GM21526 (cell line): Measurements from ENCODE around the gene SIMC1.
"Not testable (repeated sequence)": the region's sequence is repeated elsewhere in the genome, so short reads cannot be mapped to it uniquely, and the experiment has no call there.

Experiments used
- ATAC-seq: cut with Tn5 transposase; IDR thresholded peaks from one replicate; pipeline ENCODE4 v1.9.1; 2021; ENCODE audit warnings: moderate library complexity; ENCODE audit not compliant: unreplicated experiment, low FRiP score

The SIMC1 gene

DNA sequence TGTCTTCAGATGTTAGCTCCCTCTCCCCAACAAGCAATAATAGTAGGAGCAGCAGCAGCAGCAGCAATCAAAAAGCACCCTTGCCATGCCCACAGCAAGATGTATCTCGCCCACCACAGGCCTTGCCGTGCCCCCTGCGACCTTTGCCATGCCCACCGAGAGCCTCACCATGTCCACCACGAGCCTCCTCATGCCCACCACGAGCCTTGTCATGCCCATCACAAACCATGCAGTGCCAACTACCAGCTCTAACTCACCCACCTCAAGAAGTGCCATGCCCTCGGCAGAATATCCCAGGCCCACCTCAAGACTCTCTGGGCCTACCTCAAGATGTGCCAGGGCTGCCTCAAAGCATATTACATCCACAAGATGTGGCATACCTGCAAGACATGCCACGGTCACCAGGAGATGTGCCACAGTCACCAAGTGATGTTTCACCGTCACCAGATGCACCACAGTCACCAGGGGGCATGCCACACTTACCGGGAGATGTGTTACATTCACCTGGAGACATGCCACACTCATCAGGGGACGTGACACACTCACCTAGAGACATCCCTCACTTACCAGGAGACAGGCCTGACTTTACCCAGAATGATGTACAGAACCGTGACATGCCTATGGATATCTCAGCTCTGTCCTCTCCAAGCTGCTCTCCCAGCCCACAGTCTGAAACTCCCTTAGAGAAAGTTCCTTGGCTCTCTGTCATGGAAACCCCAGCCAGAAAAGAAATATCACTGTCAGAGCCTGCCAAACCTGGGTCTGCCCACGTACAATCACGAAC, 52.0 kb downstream of the SIMC1 start:
- not testable (repeated sequence) for ATAC-seq

DNA sequence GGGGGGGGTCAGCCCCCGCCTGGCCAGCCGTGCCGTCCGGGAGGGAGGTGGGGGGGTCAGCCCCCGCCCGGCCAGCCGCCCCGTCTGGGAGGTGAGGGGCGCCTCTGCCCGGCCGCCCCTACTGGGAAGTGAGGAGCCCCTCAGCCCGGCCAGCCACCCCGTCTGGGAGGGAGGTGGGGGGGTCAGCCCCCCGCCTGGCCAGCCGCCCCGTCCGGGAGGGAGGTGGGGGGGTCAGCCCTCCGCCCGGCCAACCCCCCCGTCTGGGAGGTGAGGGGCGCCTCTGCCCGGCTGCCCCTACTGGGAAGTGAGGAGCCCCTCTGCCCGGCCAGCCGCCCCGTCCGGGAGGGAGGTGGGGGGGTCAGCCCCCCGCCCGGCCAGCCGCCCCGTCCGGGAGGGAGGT, 67.1 kb downstream of the SIMC1 start:
- not testable (repeated sequence) for ATAC-seq

DNA sequence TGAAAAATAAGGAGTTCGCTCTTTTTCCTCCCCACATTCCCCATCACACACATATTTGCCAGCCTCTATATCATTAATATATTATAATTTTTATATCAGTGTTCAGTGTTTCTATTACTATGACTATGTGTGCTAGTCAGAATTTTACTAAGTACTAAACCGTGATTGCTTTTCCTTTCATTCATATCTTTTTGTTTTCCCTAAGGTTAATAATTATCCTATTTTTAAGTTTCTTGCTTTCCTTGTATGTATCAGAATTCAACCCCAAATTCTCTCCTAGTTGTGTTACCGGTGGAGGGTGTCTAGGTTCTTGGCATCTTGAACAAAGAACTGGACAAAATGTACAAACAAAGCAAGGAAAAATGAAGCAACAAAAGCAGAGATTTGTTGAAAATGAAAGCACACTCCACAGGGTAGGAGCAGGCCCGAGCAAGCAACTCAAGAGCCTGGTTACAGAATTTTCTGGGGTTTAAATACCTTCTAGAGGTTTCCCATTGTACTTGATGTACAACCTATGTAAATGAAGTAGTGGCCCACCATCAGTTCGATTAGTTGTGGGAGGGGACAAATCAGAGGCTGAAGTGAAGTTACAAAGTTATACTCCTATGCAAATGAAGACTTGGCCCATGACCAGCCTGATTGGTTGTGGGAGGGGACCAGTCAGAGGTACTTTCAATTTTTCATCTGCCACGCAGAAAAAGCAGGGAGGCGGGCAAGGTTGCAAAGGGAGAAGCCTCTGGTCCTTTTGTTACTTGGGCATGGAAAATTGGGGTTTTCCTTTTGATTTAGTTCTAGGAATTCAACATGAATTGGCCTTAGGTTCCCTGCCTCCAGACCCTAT, 79.5 kb downstream of the SIMC1 start:
- ATAC-seq = no peak

- no peak for ATAC-seq
Observed at GRCh38 chr5:176319827-176320554, 81.8 kb downstream of the SIMC1 start.

GRCh38 chr5:176320577-176320976, 82.4 kb downstream of the SIMC1 start:
- ATAC-seq = no peak

DNA sequence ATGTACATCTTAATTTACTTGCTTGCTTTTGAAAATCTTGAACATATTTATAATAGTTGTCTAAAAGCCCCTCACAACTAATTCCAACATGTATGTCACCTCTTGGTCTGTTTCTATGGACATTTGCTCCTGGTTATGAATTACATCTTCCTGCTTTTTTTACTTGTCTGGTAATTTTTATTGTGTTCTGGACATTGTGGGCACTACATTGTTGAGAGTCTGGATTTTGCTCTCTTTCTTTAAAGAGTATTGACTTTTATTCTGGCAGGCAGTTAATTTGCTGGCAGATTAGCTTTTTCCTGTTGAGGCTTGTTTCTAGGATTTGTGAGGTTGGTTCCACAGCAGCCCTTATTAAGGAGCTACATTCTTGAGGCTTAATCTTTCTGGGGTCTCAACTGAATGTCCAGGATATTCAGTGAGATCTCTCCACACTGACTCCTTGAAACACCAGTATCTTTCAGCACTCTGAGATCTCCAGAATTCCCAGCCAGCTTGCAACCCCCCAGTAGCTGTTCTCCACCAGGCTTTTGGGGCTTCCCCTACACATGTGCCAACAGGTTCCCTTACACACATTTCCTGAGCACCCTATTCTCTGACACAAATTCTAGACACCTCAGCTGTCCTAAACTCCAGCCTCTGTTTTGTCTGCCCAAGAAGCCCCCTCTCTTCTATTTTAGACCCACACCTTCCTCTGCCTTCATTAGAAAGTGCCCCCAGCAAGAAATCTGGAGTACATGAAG, 96.0 kb downstream of the SIMC1 start:
- no peak for ATAC-seq

DNA sequence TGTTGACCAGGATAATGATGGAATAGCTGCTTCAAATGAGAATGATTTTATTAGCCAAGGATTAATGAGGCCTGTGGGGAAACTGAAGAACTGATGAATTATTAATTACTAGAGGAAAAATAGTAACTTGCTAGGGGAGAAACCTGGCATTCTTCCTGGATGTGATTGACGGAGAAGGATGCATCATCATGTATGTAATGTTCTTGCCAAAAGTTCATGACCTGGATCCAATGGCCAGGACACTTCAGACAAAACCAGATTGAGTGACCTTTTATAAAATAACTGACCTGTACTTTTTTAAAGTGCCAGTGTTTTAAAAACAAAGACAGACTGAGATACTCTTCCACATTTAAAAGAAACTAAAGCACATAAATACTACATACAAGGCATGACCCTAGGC, 99.7 kb downstream of the SIMC1 start:
- no peak for ATAC-seq

GRCh38 chr5:176339304-176339703, 101.1 kb downstream of the SIMC1 start:
- no peak for ATAC-seq

DNA sequence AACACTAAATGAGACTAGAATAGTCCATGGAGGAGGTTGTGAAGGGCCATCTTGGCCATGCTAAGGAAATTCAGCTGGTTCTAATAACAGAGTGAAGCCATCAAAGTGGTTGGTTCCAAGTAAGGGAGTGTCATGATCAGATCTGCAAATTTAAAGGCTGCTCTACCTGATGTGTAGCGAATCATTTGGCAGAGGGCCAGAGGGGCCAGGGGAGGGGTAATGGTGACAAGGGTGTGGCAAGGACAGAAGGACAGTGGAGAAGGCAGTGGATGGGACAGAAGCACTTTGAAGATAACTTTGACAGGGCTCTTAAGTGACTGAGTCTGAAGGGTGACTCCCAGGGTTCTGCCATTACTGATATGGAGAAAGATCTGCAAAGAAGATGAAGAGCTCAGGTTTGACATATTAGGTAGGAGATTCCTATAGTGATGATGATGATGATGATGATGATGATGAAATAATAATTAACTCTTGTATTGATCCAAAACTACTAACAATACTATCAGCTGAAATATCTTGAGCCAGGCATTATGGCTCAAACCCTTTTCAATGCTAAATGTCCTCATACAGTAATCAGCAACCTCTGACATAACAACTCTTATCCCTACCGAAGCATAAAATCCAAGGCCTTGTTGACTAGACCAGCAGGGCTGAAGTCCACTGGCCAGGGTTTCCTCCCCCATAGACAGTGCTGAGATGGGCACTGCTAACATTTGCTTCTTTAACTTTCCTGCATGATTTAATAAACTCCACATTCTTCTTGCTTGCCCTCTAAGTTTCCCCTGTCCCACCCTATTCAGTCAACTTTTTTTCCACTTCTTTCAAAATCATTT, 103.3 kb downstream of the SIMC1 start:
- no peak for ATAC-seq

DNA sequence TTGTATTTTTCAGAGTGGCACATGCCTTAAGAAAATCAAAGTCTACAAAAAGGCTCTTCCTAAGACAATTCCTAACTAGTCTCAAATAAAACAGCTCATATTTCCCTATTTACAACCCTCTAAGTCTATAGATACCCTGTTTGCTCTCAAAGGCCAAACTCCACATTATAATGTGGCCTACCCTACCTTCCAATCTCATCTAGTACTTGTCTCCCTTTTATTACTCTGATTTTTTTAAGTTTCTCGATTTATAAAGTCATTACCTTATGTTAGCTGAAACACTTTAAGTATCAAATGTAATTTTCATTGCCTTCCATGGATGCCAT, 103.9 kb downstream of the SIMC1 start:
- ATAC-seq = no peak

GRCh38 chr5:176342766-176343458, 104.7 kb downstream of the SIMC1 start:
- ATAC-seq = no peak

GRCh38 chr5:176350416-176350815, 112.2 kb downstream of the SIMC1 start:
- ATAC-seq = no peak

GRCh38 chr5:176352116-176352878, 114.1 kb downstream of the SIMC1 start:
- ATAC-seq = no peak

- no peak for ATAC-seq
Observed at GRCh38 chr5:176353533-176353932, 115.3 kb downstream of the SIMC1 start.

GRCh38 chr5:176355400-176356178, 117.4 kb downstream of the SIMC1 start:
- ATAC-seq = no peak

DNA sequence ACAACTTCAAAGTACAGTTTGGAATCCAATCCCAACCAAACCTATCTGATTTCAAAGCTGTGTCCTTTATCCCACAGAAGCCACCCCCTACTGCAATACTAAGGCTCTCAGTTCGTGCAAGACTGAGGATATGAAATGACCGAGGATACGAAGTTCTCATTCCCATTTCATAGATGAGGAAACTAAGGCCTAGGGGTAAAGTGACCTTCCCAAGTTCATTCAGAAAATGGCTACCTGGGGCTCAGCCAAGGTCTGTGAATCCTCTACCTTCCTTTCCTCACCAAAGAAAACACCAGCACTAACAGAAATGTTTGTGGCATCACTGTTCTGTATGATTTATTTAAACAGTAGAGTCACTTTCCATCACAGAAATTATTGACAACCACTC, 117.9 kb downstream of the SIMC1 start:
- ATAC-seq = no peak

GRCh38 chr5:176359658-176360057, 121.4 kb downstream of the SIMC1 start:
- ATAC-seq = no peak
